ENCODE results near the gene ATP6V0A1. TPM values are rescaled to one million over a fixed set of nuclear protein-coding genes. Genes with fewer than 3 reads are reported as not detected.

ATP6V0A1 gene
- total and polyA plus RNA-seq, 2 of the 4 experiments (the other 2 are of a cell fraction): 18.8 to 34.0 TPM

- Histone ChIP-seq H3K9me3 (ENCODE audit: control insufficient read depth, insufficient read depth, low read length) (no peaks in the 10 kb centered on the region), H4K8ac (ENCODE audit: low read depth in 2 of 2, low read length in 2 of 2) (peak overlapping the region; percentile 86 to 95), H4K20me1 (ENCODE audit: insufficient read depth, low read length) (peaks cover 62% of the 10 kb centered on the region), H3K9me1 (ENCODE audit: insufficient read depth, low read length) (peaks cover 4% of the 10 kb centered on the region; the same call in 1 of the 2 replicates), H3K36me3 (ENCODE audit: control insufficient read depth, insufficient read depth, low read length) (peaks cover 9% of the 10 kb centered on the region), H2AK5ac (ENCODE audit: low read depth, low read length) (peak overlapping the region; percentile 99), H3K79me1 (ENCODE audit: low read depth in 1 of 2, low read length in 2 of 2) (peaks cover 0 to 39% of the 10 kb centered on the region in 2 experiments; a peak in 2 of 4 replicates), H2BK5ac (ENCODE audit: low read depth, low read length, poor library complexity, severe bottlenecking) (peak overlapping the region; percentile 97), H3K4me3 (ENCODE audit: insufficient read depth, low read depth, low read length) (peak overlapping the region; percentile 92), H3K56ac (ENCODE audit: extremely low read depth, insufficient read depth, low read length) (peak overlapping the region; percentile 99), H3K4ac (ENCODE audit: low read depth, low read length) (peak overlapping the region; percentile 95), H3K27me3 (ENCODE audit: control insufficient read depth, insufficient read depth, low read length) (no peaks in the 10 kb centered on the region), H3K4me1 (ENCODE audit: control insufficient read depth, insufficient read depth, low read length) (peaks cover 24% of the 10 kb centered on the region), H3K14ac (replicated peaks; ENCODE audit: low read depth, low read length) (peak overlapping the region; percentile 100), H4K91ac (ENCODE audit: insufficient read depth, low read depth, low read length) (peak overlapping the region; percentile 93), H3K18ac (ENCODE audit: low read depth, low read length) (peak overlapping the region; percentile 92), H2AFZ (replicated peaks; ENCODE audit: low read length, poor library complexity) (peak overlapping the region; percentile 61), H2BK15ac (ENCODE audit: low read depth, low read length) (peak overlapping the region; percentile 87; the same call in 1 of the 3 replicates), H2BK120ac (ENCODE audit: low read depth, low read length) (peak overlapping the region; percentile 82), H3K4me2 (ENCODE audit: low read depth, low read length) (peak overlapping the region; percentile 98), H4K5ac (ENCODE audit: low read depth, low read length) (peak overlapping the region; percentile 87), H3K9ac (ENCODE audit: low read depth, low read length) (peak overlapping the region; percentile 99), H2BK20ac (ENCODE audit: low read depth, low read length) (no peak overlapping the region; the same call in 1 of the 2 replicates), H2AK9ac (replicated peaks; ENCODE audit: low read depth, low read length, poor library complexity) (peak overlapping the region; percentile 96), H3K27ac (ENCODE audit: insufficient read depth, low read length) (peak overlapping the region; percentile 97), H3K23ac (ENCODE audit: low read depth, low read length) (peak overlapping the region; percentile 100)
- intact Hi-C loops (cut with micrococcal nuclease): loop anchor here (1.0 to 5.0 kb wide), 3 partner anchors 33 to 99 kb away; partner anchors contain the start of gene STAT3
- dilution Hi-C loops (cut with HindIII; ENCODE audit: low sequenced_read_pairs, unreplicated experiment): no loop called here
- in situ Hi-C loops (cut with MboI; ENCODE audit: low sequenced_read_pairs): no loop called here
- ATAC-seq (ENCODE audit: low read depth): peak; percentile 38
- ChIA-PET POLR2A (ENCODE audit: unreplicated experiment) (interaction anchor here (1.2 to 1.6 kb wide), 3 partner anchors 9 to 115 kb away, joined by 4 to 17 read pairs (median 4); partner anchors contain the start of gene NAGLU), CTCF (interaction anchor here (0.6 to 1.0 kb wide), 2 partner anchors 35 to 96 kb away, joined by 3 to 4 read pairs; no protein-coding TSS in a partner anchor)
- peak; percentile 81 for DNase-seq
- no TSS peak for BruUV-seq (replicated peaks)
- WGBS, 2 experiments (ENCODE audit: extremely low coverage in 2 of 2, insufficient read length in 1 of 2): 0% methylated on average over 7 of the region's 59 CpGs; no CpG with 5 or more reads in 1 of the 2 experiments
- TF ChIP-seq CHD1 (IDR thresholded peaks at IDR 0.05; ENCODE audit: low read depth, low read length): no peak
- no peak for TF ChIP-seq RFX5 (IDR thresholded peaks at IDR 0.05; ENCODE audit: low read depth, low read length)
- TF ChIP-seq BHLHE40 (IDR thresholded peaks at IDR 0.05; ENCODE audit: low read depth, low read length): 0 out of 2 replicates have a peak, but pooled peaks have one; percentile 33
- TF ChIP-seq, protein P1, sequence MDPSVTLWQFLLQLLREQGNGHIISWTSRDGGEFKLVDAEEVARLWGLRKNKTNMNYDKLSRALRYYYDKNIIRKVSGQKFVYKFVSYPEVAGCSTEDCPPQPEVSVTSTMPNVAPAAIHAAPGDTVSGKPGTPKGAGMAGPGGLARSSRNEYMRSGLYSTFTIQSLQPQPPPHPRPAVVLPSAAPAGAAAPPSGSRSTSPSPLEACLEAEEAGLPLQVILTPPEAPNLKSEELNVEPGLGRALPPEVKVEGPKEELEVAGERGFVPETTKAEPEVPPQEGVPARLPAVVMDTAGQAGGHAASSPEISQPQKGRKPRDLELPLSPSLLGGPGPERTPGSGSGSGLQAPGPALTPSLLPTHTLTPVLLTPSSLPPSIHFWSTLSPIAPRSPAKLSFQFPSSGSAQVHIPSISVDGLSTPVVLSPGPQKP (IDR thresholded peaks at IDR 0.05; ENCODE audit: borderline replicate concordance, low read depth, low read length): no peak
- no peak for TF ChIP-seq NFE2L2 (IDR thresholded peaks at IDR 0.05; ENCODE audit: low read depth, low read length)
- TF ChIP-seq RCOR1 (IDR thresholded peaks at IDR 0.05; ENCODE audit: insufficient replicate concordance, low read length): no peak
- TF ChIP-seq CEBPB (IDR thresholded peaks at IDR 0.05; ENCODE audit: low read depth, low read length): no peak
- TF ChIP-seq SMC3 (IDR thresholded peaks at IDR 0.05; ENCODE audit: low read depth, low read length): no peak
- peak; percentile 4; the same call in 1 of the 2 replicates for TF ChIP-seq MXI1 (IDR thresholded peaks at IDR 0.05; ENCODE audit: borderline replicate concordance, low read depth, low read length)
- TF ChIP-seq, protein P2, sequence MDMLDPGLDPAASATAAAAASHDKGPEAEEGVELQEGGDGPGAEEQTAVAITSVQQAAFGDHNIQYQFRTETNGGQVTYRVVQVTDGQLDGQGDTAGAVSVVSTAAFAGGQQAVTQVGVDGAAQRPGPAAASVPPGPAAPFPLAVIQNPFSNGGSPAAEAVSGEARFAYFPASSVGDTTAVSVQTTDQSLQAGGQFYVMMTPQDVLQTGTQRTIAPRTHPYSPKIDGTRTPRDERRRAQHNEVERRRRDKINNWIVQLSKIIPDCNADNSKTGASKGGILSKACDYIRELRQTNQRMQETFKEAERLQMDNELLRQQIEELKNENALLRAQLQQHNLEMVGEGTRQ (IDR thresholded peaks at IDR 0.05; ENCODE audit: low read depth, low read length): no peak
- peak; percentile 30 for TF ChIP-seq POLR2A (IDR thresholded peaks at IDR 0.05; ENCODE audit: low read depth, low read length)
- peak; percentile 85; the same call in 1 of the 2 replicates for TF ChIP-seq MAZ (IDR thresholded peaks at IDR 0.05; ENCODE audit: borderline replicate concordance, low read depth, low read length)
- no peak for TF ChIP-seq RAD21 (IDR thresholded peaks at IDR 0.05; ENCODE audit: low read length)
- TF ChIP-seq MAFK (IDR thresholded peaks at IDR 0.05; ENCODE audit: low read depth, low read length): no peak
Observed at GRCh38 chr17:42421507-42422338, 37.0 kb upstream of the ATP6V0A1 start.

Data from IMR-90 (cell line).